PC-9 (cell line): ENCODE measurements around the gene ZDHHC18.

ENCODE experiments used
- EZH2 ChIP-seq: fragments of 200-600 bp; sonication (generic); IDR thresholded peaks from 2 replicates; pipeline ENCODE4 v1.8.0; 2017; ENCODE audit warnings: antibody characterized with exemption, low read depth
- TF ChIP-seq, protein P1 (sequence below): fragments of 200-600 bp; sonication (generic); conservative IDR thresholded peaks from 2 replicates; pipeline ENCODE4 v1.6.1; 2017; ENCODE audit warnings: mixed run types, antibody characterized with exemption, mild to moderate bottlenecking, moderate library complexity

DNA sequence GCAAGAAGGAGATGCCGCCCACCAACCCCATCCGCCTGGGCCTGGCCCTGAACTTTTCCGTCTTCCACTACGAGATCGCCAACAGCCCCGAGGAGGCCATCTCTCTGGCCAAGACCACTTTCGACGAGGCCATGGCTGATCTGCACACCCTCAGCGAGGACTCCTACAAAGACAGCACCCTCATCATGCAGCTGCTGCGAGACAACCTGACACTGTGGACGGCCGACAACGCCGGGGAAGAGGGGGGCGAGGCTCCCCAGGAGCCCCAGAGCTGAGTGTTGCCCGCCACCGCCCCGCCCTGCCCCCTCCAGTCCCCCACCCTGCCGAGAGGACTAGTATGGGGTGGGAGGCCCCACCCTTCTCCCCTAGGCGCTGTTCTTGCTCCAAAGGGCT, 37.2 kb downstream of the ZDHHC18 start:
- TF ChIP-seq EZH2, result no peak
- TF ChIP-seq, protein P1, sequence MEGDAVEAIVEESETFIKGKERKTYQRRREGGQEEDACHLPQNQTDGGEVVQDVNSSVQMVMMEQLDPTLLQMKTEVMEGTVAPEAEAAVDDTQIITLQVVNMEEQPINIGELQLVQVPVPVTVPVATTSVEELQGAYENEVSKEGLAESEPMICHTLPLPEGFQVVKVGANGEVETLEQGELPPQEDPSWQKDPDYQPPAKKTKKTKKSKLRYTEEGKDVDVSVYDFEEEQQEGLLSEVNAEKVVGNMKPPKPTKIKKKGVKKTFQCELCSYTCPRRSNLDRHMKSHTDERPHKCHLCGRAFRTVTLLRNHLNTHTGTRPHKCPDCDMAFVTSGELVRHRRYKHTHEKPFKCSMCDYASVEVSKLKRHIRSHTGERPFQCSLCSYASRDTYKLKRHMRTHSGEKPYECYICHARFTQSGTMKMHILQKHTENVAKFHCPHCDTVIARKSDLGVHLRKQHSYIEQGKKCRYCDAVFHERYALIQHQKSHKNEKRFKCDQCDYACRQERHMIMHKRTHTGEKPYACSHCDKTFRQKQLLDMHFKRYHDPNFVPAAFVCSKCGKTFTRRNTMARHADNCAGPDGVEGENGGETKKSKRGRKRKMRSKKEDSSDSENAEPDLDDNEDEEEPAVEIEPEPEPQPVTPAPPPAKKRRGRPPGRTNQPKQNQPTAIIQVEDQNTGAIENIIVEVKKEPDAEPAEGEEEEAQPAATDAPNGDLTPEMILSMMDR, result no peak
